ENCODE measurements around the gene SNU13.
"Not testable (repeated sequence)": the region's sequence is repeated elsewhere in the genome, so short reads cannot be mapped to it uniquely, and the experiment has no call there.

The SNU13 gene

GRCh38 chr22:41690476-41690875 is 1.8 kb upstream of the SNU13 start:
- H3K27me3 Mint-ChIP-seq: no peaks in the 10 kb centered on the region
- H3K27ac Mint-ChIP-seq: peak overlapping the region; percentile 52
- H3K9me3 Mint-ChIP-seq: no peaks in the 10 kb centered on the region
- H3K4me1 Mint-ChIP-seq: peaks cover 30% of the 10 kb centered on the region
- DNase-seq: no peak
- H3K4me3 Mint-ChIP-seq: peak overlapping the region; percentile 95
- ATAC-seq: no peak
- H3K36me3 Mint-ChIP-seq (ENCODE audit: low read depth): peaks cover 19% of the 10 kb centered on the region

- peak overlapping the region; percentile 98 for H3K27ac Mint-ChIP-seq
- peaks cover 22% of the 10 kb centered on the region for H3K36me3 Mint-ChIP-seq (ENCODE audit: low read depth)
- ATAC-seq (peak; percentile 35), DNase-seq (peak; percentile 38)
- peak overlapping the region; percentile 95 for H3K4me3 Mint-ChIP-seq
- H3K4me1 Mint-ChIP-seq: peaks cover 43% of the 10 kb centered on the region
- H3K27me3 Mint-ChIP-seq: no peaks in the 10 kb centered on the region
- H3K9me3 Mint-ChIP-seq: no peaks in the 10 kb centered on the region
These were observed 734 bp downstream of the SNU13 start for GRCh38 chr22:41687901-41688364.

- H3K27me3 Mint-ChIP-seq, ATAC-seq, H3K9me3 Mint-ChIP-seq, DNase-seq: not testable (repeated sequence)
- peak overlapping the region; percentile 95 for H3K4me3 Mint-ChIP-seq
- H3K36me3 Mint-ChIP-seq (ENCODE audit: low read depth): peaks cover 25% of the 10 kb centered on the region
- peak overlapping the region; percentile 98 for H3K27ac Mint-ChIP-seq
- peaks cover 49% of the 10 kb centered on the region for H3K4me1 Mint-ChIP-seq
These were observed 1.8 kb downstream of the SNU13 start for GRCh38 chr22:41686890-41687289.

GRCh38 chr22:41684194-41684593 is 4.5 kb downstream of the SNU13 start:
- H3K4me3 Mint-ChIP-seq: no peak overlapping the region
- H3K9me3 Mint-ChIP-seq: no peaks in the 10 kb centered on the region
- peaks cover 38% of the 10 kb centered on the region for H3K36me3 Mint-ChIP-seq (ENCODE audit: low read depth)
- H3K4me1 Mint-ChIP-seq: peaks cover 51% of the 10 kb centered on the region
- H3K27ac Mint-ChIP-seq: peak overlapping the region; percentile 18
- H3K27me3 Mint-ChIP-seq: no peaks in the 10 kb centered on the region
- no peak for DNase-seq
- no peak for ATAC-seq

GRCh38 chr22:41683616-41684015 is 5.1 kb downstream of the SNU13 start:
- Mint-ChIP-seq H3K9me3 (no peaks in the 10 kb centered on the region), H3K27me3 (no peaks in the 10 kb centered on the region), H3K4me1 (peaks cover 49% of the 10 kb centered on the region), H3K27ac (peak overlapping the region; percentile 18), H3K36me3 (ENCODE audit: low read depth) (peaks cover 38% of the 10 kb centered on the region), H3K4me3 (peak overlapping the region; percentile 99)
- DNase-seq: no peak
- no peak for ATAC-seq

- DNase-seq (no peak), ATAC-seq (no peak)
- H3K27ac Mint-ChIP-seq: peak overlapping the region; percentile 98
- peak overlapping the region; percentile 99 for H3K4me3 Mint-ChIP-seq
- H3K36me3 Mint-ChIP-seq (ENCODE audit: low read depth): peaks cover 43% of the 10 kb centered on the region
- H3K27me3 Mint-ChIP-seq: no peaks in the 10 kb centered on the region
- peaks cover 53% of the 10 kb centered on the region for H3K4me1 Mint-ChIP-seq
- no peaks in the 10 kb centered on the region for H3K9me3 Mint-ChIP-seq
These were observed 5.6 kb downstream of the SNU13 start for GRCh38 chr22:41683052-41683451.

- H3K4me3 Mint-ChIP-seq: peak overlapping the region; percentile 99
- DNase-seq: peak; percentile 85
- no peaks in the 10 kb centered on the region for H3K9me3 Mint-ChIP-seq
- ATAC-seq: peak; percentile 86
- H3K27ac Mint-ChIP-seq: peak overlapping the region; percentile 98
- peaks cover 48% of the 10 kb centered on the region for H3K4me1 Mint-ChIP-seq
- H3K27me3 Mint-ChIP-seq: no peaks in the 10 kb centered on the region
- H3K36me3 Mint-ChIP-seq (ENCODE audit: low read depth): peaks cover 39% of the 10 kb centered on the region
These were observed 6.4 kb downstream of the SNU13 start for GRCh38 chr22:41682033-41682807.

GRCh38 chr22:41681616-41682015 is 7.1 kb downstream of the SNU13 start:
- Mint-ChIP-seq H3K9me3 (no peaks in the 10 kb centered on the region), H3K4me1 (peaks cover 45% of the 10 kb centered on the region), H3K27ac (peak overlapping the region; percentile 98), H3K4me3 (peak overlapping the region; percentile 99), H3K27me3 (no peaks in the 10 kb centered on the region), H3K36me3 (ENCODE audit: low read depth) (peaks cover 41% of the 10 kb centered on the region)
- no peak for DNase-seq
- no peak for ATAC-seq

- DNase-seq (no peak), ATAC-seq (no peak)
- Mint-ChIP-seq H3K4me3 (no peak overlapping the region), H3K27ac (peak overlapping the region; percentile 35), H3K9me3 (no peaks in the 10 kb centered on the region), H3K4me1 (peaks cover 17% of the 10 kb centered on the region), H3K36me3 (ENCODE audit: low read depth) (peaks cover 49% of the 10 kb centered on the region), H3K27me3 (no peaks in the 10 kb centered on the region)
These were observed 12.5 kb downstream of the SNU13 start for GRCh38 chr22:41676134-41676533.

GRCh38 chr22:41674846-41675340 is 13.8 kb downstream of the SNU13 start:
- DNase-seq: no peak
- Mint-ChIP-seq H3K27me3 (no peaks in the 10 kb centered on the region), H3K4me3 (no peak overlapping the region), H3K9me3 (no peaks in the 10 kb centered on the region), H3K27ac (peak overlapping the region; percentile 45), H3K36me3 (ENCODE audit: low read depth) (peaks cover 43% of the 10 kb centered on the region), H3K4me1 (peaks cover 7% of the 10 kb centered on the region)
- ATAC-seq: no peak

GRCh38 chr22:41672780-41673509 is 15.7 kb downstream of the SNU13 start:
- Mint-ChIP-seq H3K27ac (no peak overlapping the region), H3K27me3 (no peaks in the 10 kb centered on the region), H3K9me3 (no peaks in the 10 kb centered on the region), H3K36me3 (ENCODE audit: low read depth) (peaks cover 30% of the 10 kb centered on the region), H3K4me1 (peaks cover 6% of the 10 kb centered on the region), H3K4me3 (no peak overlapping the region)
- ATAC-seq: peak; percentile 21
- no peak for DNase-seq

GRCh38 chr22:41672096-41672495 is 16.6 kb downstream of the SNU13 start:
- H3K27me3 Mint-ChIP-seq, H3K4me3 Mint-ChIP-seq, H3K4me1 Mint-ChIP-seq, DNase-seq, H3K9me3 Mint-ChIP-seq, ATAC-seq: not testable (repeated sequence)
- Mint-ChIP-seq H3K27ac (peak overlapping the region; percentile 27), H3K36me3 (ENCODE audit: low read depth) (peaks cover 26% of the 10 kb centered on the region)

- ATAC-seq: no peak
- Mint-ChIP-seq H3K27ac (peak overlapping the region; percentile 42), H3K27me3 (no peaks in the 10 kb centered on the region), H3K4me1 (peaks cover 16% of the 10 kb centered on the region), H3K9me3 (no peaks in the 10 kb centered on the region), H3K36me3 (ENCODE audit: low read depth) (peaks cover 21% of the 10 kb centered on the region), H3K4me3 (no peak overlapping the region)
- no peak for DNase-seq
These were observed 19.4 kb downstream of the SNU13 start for GRCh38 chr22:41668971-41669911.

GRCh38 chr22:41664951-41665350 is 23.7 kb downstream of the SNU13 start:
- H3K27me3 Mint-ChIP-seq: no peaks in the 10 kb centered on the region
- ATAC-seq (no peak), DNase-seq (no peak)
- H3K4me3 Mint-ChIP-seq: no peak overlapping the region
- H3K4me1 Mint-ChIP-seq: peaks cover 16% of the 10 kb centered on the region
- H3K27ac Mint-ChIP-seq: no peak overlapping the region
- peaks cover 37% of the 10 kb centered on the region for H3K36me3 Mint-ChIP-seq (ENCODE audit: low read depth)
- H3K9me3 Mint-ChIP-seq: no peaks in the 10 kb centered on the region
